HPDE6-E6E7 (cell line): ENCODE data around the gene TMED6.
A peak's percentile ranks its signal among the peaks of the same experiment; 100 is the strongest.

Experiments
- DNase-seq: peaks from one replicate; pipeline ENCODE4 v3.0.0; 2011; ENCODE audit warnings: missing footprints; ENCODE audit errors: extremely low spot score

TMED6 gene

DNA sequence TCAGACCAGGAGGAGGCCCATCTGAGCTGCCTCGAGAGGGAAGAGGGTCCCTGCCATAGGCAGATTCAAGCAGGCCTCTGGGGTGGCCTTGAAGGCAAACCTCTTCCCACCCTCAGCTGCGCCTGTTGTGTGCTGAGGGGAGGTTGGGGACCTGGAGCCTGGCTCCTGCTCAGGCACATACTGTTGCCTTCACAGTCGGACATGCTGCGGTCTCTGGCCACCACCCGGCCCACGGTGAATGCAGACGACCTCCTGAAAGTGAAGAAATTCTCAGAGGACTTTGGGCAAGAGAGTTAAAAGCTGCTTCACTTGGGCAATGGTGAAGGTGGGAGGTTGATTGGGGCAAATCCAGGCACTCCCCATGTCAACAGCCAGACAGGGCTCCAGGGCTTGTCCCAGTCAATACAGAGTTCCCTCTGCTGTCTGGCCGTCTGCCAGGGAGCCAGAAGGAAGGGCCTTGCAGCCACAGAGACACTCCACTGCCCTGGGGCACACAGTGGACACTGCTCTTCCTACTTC, 27.5 kb downstream of the TMED6 start:
- DNase-seq = no peak

DNA sequence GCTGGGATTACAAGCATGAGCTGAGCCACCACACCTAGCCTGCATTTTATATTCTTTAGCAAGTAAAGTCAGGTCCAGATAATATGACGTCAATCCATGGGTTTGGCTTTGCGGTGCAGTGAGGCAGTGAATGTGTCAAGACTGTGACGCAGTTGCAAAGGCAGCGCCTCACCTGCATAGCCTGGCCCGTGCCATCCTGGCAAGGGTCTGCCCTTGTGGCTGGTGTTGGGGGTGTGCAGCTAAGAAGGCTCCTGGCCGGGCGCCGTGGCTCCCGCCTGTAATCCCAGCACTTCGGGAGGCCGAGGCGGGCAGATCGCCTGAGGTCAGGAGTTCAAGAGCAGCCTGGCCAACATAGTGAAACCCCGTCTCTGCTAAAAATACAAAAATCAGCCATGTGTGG, 28.2 kb downstream of the TMED6 start:
- no peak for DNase-seq

DNA sequence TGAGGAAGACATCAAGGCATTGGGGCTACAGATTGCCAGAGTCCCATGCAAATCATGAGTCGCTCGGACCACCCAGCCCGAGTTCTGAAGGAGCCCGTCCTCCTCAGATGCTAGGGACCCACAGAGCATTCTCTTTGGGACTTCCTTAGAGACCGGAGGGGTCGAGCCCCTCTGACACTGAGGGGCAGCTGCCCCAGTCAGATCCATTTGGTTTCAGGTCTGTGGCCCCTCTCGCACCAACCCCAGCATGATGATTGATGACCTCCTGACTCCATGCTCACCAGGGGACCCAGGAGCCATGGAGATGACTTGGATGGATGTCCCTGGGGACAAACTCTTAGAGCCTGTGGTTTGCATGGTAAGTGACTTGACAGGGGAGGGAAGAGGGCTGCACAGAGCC, 29.2 kb downstream of the TMED6 start:
- no peak for DNase-seq

DNA sequence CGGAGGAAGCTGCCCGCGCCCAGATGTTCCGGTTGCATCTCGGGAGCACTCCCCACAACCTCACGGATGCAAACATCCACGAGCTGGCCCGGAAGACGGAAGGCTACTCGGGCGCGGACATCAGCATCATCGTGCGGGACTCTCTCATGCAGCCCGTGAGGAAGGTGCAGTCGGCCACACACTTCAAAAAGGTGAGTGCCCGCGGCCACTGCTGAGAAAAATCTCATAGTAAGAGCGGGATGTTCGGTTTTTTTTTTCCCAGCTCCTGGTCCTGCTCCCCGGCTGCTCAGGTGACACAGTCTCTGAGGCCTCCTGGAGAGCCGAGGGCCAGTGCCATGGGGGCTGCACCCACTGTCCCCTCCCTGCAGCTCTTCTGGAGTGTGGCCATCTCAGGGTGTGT, 30.5 kb downstream of the TMED6 start:
- DNase-seq = no peak

DNA sequence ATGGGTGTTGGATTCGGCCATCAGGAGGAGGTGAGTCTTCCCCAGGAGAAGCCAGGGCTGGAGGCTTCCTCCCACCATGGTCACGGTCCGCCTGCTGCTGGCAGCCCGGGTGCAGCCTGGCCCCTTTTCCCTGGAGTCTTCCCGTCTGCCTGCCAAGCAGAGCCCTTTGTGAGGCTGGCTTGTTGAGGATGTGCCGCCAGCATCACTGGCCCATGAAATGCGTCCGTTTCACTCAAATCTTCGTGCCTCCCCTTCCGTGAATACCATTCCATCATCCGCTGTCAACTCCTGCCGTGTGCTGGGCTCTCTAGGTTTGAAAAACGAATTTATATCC, 30.9 kb downstream of the TMED6 start:
- DNase-seq = no peak

DNA sequence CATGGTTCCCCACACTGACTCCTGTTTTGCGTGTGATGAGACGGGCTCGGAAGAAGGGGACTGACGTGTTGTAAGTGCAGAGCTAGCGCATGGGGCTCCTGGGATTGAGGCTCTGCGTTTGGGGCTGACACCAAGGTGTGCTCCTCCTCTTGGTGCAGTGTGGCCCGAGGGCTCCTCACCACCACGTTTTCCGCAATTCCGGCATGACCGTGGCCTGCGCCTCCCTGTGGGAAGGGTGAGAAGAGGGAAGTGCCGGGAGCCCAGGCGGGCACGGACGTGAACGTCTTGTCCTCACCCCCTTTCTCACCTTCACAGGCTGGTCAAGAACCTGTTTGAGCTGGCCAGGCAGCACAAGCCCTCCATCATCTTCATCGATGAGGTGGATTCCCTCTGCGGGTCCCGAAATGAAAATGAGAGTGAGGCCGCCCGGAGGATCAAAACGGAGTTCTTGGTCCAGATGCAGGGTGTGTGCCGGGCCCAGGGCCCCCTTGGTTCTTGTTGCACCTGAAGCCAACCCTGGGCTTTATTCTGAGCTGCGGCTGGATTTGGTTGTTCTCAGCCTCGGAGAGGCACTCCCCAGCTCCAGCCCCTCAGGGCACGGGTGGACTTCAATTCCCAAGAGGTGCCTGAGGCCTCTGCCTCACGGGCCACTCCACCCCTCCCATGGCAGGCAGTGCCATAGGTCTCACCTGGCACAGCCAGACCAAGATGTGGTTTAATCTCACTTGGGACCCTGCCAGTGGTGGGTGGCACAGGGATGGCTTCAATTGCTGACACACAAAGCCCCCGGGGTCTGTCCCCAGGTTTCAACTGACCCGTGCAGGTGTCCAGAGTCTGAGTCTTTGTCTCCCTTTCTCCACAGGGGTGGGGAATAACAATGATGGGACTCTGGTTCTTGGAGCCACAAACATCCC, 31.5 kb downstream of the TMED6 start:
- no peak for DNase-seq

DNA sequence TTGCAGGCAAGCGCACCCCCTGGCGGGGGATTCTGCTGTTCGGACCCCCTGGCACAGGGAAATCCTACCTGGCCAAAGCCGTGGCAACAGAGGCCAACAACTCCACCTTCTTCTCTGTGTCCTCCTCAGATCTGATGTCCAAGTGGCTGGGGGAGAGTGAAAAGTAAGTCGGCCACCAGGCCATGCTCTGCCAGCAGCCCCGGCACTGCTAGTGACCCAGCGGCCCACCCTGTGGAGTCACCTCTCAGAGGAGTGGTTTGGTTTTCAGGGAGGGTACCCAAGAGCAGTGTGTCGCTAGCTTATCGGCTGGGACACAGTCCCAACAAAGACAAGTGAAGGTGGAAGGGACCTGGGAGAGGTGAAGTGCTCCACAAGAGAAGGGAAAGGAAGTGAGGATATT, 32.2 kb downstream of the TMED6 start:
- DNase-seq = no peak

DNA sequence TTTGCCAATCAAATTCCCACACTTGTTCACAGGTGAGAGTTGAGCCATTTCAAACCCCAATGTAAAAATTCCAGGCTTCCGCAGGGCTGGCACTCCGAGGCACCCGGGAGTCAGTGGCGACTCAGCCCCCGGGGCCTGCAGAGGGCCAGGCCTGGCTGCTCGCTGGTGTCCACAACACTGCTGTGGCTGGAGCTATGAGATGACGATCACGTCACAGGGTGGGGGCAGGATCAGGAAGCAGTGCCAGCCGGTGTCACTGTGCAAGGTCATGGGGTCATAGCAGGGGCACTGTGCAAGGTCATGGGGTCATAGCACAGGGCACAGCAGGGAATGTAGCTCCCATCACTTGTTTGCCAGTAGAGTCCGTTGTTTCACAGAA, 32.7 kb downstream of the TMED6 start:
- DNase-seq = no peak

DNA sequence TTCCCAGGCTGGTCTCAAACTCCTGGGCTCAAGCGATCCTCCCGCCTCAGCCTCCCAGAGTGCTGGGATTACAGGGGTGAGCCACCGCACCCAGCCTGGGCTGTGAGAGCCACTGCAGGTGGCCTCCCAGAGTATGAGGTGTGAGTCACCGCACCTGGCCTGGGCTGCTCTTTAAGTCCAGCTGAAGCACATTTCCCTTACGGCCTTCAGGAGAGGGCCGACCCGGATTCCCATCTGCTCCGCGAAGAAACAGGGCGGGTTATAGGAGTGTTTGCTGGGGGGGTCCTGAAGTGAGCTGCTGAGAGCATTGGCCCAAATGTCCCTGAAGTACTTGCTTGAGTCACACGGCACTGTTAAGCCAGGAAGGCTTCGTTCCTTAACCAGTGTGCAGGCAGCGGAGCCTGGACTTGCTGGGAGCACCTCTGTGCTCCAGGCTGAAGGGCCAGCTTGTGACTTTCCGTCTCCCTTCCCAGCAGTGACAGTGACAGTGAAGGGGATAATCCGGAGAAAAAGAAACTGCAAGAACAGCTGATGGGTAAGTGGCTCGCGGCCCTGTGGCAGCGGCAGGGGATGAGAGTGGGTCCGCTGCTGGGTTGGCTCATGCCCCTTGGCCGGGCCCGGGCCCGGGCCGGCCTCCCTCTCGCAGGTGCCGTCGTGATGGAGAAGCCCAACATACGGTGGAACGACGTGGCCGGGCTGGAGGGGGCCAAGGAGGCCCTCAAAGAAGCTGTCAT, 33.2 kb downstream of the TMED6 start:
- no peak for DNase-seq

DNA sequence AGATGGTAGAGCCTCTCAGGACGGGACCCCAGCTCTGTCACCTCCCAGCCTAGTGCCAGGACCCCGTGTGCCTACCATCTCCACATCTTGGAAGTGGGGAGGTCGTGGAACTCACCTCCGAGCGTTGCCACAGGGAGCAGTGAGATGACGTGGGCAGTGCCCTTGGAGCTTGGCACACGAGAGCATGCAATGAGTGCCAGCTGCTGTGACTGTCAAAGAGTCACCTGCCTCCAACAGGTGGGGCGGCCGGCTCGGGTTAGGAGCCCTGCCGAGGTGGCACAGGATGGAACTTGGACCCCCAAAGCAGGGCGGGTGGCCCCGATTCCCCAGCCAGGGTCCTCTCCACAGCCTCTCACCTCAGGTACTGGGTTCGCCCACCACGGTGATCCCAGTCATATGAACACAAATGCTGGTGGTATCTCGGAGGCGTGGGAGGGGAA, 35.0 kb downstream of the TMED6 start:
- DNase-seq = no peak

DNA sequence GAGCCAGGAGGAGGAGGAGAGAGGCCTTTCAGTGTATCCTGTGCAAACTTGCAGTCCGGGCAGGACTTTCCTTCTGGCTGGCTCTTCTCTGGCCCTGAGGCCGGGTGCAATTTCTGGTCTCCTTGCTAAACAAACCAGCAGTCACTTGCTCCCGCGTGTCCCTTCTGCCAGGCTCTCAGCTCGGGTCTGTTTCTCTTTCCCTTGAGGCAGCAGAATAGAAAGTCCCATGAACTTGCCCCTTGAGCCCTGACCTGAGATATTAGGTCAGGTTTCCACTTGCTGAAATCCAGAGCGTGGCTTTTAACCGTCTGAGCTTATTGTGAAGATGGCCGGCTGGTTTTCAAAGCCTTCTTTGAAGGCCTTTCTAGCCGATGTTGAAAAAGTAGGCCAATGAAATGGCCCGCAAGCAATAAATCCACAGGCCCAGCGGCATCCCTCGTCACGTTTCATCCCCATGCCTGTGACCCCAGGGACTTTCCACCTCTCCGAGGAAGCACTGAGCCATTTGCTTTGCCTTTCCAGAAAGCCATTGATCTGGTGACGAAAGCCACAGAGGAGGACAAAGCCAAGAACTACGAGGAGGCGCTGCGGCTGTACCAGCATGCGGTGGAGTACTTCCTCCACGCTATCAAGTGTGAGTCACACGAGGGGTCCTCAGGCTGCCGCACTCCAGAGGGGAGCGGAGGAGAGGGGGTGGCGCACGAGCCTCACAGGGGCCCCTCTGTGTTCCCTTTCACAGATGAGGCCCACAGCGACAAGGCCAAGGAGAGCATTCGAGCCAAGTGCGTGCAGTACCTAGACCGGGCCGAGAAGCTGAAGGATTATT, 35.9 kb downstream of the TMED6 start:
- no peak for DNase-seq

DNA sequence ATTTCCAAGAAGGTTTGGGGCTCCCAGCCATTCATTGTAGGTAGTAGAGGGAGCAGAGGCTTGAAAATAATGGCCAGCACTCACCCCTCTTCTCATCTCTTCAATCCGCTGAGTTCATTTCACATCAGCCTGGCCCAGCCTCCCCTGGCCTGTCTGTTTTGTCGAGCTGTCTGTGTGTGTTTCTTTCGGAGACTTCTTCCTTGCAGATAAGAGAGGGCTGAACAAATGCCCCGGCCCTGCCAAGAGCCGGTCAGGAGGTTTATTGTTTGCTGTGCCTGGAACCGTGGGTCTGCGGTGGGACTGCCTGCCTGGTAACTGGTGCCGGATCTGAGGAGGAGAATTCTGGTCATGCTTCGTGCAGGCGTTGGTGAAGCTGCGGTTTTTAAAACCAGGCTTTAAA, 37.1 kb downstream of the TMED6 start:
- DNase-seq = no peak

DNA sequence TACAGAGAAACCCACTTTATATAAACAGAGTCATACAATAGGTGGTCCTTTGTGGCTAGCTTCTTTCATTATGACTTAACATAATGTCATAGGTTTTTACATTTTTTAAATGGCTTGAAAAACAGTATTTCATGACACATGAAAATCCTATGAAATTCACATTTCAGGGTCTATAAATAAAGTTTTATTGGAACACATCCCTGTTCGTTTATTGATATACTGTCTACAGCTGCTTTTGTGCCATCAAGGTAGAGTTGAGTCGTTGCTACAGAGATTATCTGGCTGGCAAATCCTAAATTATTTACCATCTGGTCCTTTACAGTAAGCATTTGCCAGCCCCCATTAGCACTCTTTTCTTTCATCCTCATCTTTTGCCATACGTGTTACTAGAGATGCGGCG, 38.1 kb downstream of the TMED6 start:
- DNase-seq = no peak

DNA sequence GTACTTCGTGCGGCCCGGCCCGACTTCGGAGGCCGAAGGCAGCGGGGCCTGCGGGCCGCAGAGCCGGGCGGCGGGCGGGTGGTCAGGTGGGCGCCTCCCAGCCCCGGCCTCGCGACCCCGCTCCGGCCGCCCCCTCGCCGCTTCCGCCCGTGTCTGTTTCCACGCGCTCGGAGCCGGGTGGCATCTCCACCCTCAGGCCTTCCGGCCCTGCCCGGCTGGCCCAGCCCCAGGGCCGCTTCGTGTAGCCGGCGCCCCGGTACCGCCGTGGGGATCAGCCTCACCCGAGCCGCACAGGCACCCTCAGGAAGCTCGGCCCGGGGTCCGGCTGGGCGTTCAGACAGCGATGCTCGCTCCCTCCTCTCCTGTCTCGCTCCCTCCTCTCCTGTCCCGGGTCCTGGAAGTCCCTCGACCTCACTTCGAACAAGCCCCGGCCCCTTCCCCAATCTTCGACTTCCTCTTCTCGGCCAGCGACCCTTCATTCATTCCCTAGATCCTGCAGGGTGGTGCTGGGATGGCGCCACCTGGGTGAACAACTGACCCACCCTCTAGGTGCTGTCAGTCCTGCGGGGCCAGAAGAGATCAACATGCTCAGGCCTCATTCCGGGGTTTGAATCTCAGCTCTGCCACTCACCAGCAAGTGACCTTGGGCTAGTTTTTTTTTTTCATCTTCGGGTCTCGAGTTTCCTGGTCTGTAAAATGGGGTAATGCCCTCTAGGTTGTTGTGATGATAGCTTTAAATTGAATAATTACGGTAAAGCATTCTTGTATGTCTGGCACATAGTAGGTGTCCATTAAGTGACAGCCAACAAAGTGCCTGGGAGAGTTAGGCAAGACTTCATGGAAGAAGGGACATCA, 39.8 kb downstream of the TMED6 start:
- peak; percentile 54 for DNase-seq

DNA sequence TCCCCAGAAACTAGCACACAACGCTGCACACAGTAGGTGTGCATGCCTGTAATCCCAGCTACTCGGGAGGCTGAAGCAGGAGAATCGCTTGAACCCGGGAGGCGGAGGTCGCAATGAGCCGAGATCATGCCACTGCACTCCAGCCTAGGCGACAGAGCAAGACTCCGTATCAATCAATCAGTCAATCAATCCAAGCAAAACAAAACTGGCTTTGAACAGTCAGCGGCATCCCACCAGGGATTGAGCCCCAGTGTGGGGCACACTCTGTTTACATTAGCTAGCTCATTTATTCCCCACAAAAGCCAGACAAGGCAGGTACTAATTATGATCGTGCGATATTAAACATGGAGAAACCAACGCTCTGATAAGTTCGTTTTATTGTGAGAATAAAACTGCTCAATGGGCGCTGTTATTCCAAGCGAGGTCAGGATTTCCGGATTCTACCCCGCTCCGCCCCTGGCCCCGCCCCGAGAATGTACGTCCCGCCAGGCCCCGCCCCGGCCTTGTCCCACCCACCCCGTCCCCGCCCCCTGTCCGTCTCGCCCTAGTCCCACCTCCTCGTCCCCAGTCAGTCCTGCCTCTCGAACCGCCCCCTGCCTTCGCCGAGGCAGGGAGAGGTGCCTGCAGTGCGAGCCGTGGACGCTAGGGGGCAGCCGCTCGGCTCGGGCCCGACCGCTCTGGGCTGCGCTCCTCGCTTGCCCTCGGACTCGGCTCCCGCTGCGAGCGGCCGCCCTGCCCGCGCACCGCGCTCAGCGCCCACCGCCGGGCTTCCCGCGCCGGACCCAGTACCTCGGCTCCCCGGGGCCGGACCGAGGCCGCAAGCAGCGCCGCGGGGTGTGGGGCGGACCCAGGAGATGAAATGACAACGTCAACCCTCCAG, 40.7 kb downstream of the TMED6 start, which contains the start of gene VPS4A:
TSS of gene VPS4A (plus strand) at position 698 of the 880 bp plus-strand sequence. CDS start at position 860, 162 bp downstream.
- DNase-seq = peak; percentile 98

DNA sequence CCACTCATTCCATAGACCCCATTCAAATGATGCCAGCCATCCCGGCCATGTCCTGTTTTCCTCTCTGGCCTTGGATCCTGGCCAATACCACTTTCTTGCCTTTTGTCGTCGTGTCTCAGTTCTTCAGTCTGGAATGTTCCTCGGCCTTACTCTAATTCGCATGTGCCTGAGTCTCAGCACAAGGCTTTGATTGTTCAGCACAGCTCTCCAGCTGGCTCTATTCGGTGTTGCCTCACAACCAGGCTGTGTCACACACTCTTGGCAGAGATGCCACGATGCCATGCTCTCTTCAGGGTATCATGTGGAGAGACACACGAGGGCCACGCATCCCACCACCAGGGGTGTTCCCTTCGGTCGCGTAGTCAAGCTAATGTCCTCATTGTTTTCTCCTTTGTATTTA, 42.3 kb downstream of the TMED6 start:
- no peak for DNase-seq

DNA sequence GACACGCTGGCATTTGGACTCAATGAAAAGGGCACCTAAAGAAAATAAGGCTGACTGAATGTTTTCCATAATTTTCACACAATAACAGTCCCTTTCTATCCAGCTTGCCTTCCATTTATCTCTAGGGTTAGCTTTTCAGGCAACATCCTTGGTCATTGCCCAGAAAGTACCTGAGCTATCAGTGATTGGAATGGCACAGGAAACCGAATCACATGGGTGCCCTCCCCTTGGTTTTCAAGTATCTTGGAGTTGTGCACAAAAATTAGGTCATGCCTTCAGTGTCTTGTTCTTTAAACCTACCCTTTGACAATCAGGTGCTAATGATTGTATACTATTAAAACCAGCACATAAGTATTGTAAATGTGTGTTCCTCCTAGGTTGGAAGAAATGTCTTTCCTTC, 43.7 kb downstream of the TMED6 start:
- DNase-seq = no peak

DNA sequence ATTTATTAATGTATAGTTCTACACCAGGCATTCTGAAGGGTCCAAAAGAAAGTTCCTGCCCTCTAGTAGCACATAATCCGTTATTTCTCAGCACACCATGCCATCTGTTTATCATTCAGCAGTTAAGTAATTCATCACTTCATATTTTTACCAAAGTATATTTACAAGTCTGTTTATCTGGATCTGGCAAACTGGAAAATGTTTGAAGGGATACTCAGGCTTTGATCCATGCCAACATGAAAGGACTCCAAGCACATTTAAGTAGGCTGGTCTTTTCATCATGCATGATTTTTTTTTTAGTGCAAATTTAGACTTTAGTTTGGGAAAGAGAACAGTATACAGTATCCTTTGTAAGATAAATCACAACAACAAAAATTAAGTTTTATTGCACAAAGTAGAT, 44.5 kb downstream of the TMED6 start:
- no peak for DNase-seq

DNA sequence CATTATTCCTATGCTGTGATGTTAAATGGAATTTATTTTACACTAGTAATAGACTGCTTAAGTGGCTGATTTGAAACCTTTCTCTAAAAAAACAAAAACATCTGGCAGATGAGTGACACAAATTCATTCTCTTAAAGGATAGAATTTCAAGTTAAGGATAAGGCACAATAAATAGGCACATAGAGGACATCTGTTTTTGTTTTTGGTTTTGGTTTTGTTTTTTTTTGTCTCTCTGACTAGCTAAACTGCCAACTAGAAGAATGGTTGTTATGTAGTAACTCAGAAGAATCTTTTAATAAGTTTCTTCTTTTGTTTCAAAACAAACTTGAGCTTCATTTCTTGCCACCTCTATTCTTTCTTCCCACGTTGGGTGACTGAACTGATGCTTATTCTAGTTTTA, 45.6 kb downstream of the TMED6 start:
- DNase-seq = no peak

DNA sequence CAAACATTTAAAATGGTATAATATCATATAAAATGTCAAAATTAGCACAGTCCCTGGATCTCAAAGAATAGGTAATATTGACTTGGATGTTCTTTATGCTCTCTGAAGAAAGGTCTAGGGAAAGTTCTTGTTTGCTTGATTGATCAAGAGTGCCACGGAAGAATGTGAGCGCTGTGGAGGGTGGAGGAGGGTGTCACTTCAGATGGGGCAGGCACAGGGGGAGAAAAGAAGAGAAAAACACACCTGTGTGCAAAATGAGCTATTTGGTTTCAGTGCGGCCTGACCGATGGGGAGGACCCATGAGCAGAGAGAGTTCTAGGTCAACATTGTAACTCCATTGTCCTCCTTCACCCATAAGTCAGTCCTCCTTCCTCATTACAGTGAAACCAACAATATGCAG, 49.3 kb downstream of the TMED6 start:
- no peak for DNase-seq
